NCI-H187 (cell line): Measurements from ENCODE around the gene EIF3D.

Experiments used
- DNase-seq, 2 experiments: peaks; one replicate each; lab custom pipeline; 2025; lab: John Stamatoyannopoulos, UW

The EIF3D gene

GRCh38 chr22:36528795-36529751 is at the start of gene EIF3D:
Gene EIF3D (minus strand): TSS chr22:36529166. CDS start chr22:36526121, 3,045 bp downstream.
- DNase-seq: peak; percentile 88 to 93

GRCh38 chr22:36578619-36579018 is 49.7 kb upstream of the EIF3D start:
- DNase-seq: no peak

GRCh38 chr22:36577019-36577418 is 48.1 kb upstream of the EIF3D start:
- no peak for DNase-seq

- no peak for DNase-seq
These were observed 45.8 kb upstream of the EIF3D start for GRCh38 chr22:36574728-36575127.

GRCh38 chr22:36573815-36574363 is 44.9 kb upstream of the EIF3D start:
- no peak for DNase-seq

GRCh38 chr22:36571991-36572390 is 43.0 kb upstream of the EIF3D start:
- no peak for DNase-seq

- DNase-seq: no peak
These were observed 41.0 kb upstream of the EIF3D start for GRCh38 chr22:36569999-36570398.

- DNase-seq: no peak
These were observed 39.9 kb upstream of the EIF3D start for GRCh38 chr22:36568846-36569245.

GRCh38 chr22:36566720-36567119 is 37.8 kb upstream of the EIF3D start:
- DNase-seq: no peak

- no peak for DNase-seq
These were observed 36.7 kb upstream of the EIF3D start for GRCh38 chr22:36565686-36566085.

- no peak for DNase-seq
These were observed 36.2 kb upstream of the EIF3D start for GRCh38 chr22:36565159-36565507.

GRCh38 chr22:36564422-36565158 is 35.6 kb upstream of the EIF3D start:
- DNase-seq: no peak

- no peak for DNase-seq
These were observed 34.9 kb upstream of the EIF3D start for GRCh38 chr22:36563898-36564297.

- no peak for DNase-seq
These were observed 34.5 kb upstream of the EIF3D start for GRCh38 chr22:36563444-36563843.

GRCh38 chr22:36563001-36563400 is 34.0 kb upstream of the EIF3D start:
- no peak for DNase-seq

GRCh38 chr22:36562261-36562835 is 33.4 kb upstream of the EIF3D start:
- no peak for DNase-seq

GRCh38 chr22:36561291-36561811 is 32.4 kb upstream of the EIF3D start:
- no peak for DNase-seq

- no peak for DNase-seq
These were observed 31.0 kb upstream of the EIF3D start for GRCh38 chr22:36560001-36560400.

GRCh38 chr22:36554098-36554497 is 25.1 kb upstream of the EIF3D start:
- no peak for DNase-seq

- no peak for DNase-seq
These were observed 23.3 kb upstream of the EIF3D start for GRCh38 chr22:36552289-36552688.

- DNase-seq: no peak
These were observed 21.9 kb upstream of the EIF3D start for GRCh38 chr22:36550701-36551495.
